Cardiac muscle cell (in vitro differentiated cells and primary cell): Measurements from ENCODE around the gene SP8. TPM values are rescaled to one million over a fixed set of nuclear protein-coding genes. Genes with fewer than 3 reads are reported as not detected.
"Not testable (repeated sequence)": the region's sequence is repeated elsewhere in the genome, so short reads cannot be mapped to it uniquely, and the experiment has no call there.

Experiments used
- DNase-seq, 2 donors: peaks; one replicate each; pipeline versions ENCODE4 v3.0.0 to v3.0.0-alpha.2; 2010 to 2017; ENCODE audit warnings: low read depth in 1 of 2, low spot score in 1 of 2
- H3K27ac ChIP-seq: fragments of 200-600 bp; sonication (generic); 2 replicates; pipeline ENCODE4 v1.5.1; 2016
- H3K27me3 ChIP-seq: fragments of 200-600 bp; sonication (generic); 2 replicates; pipeline ENCODE4 v1.6.0; 2016; ENCODE audit warnings: control low read depth
- H3K36me3 ChIP-seq: fragments of 200-600 bp; sonication (generic); 2 replicates; pipeline ENCODE4 v1.5.1; 2016; ENCODE audit warnings: control low read depth
- H3K4me1 ChIP-seq: fragments of 200-600 bp; sonication (generic); 2 replicates; pipeline ENCODE4 v1.8.1; 2017; ENCODE audit warnings: low read depth, mild to moderate bottlenecking, mixed run types
- H3K4me3 ChIP-seq: fragments of 200-600 bp; sonication (generic); 2 replicates; pipeline ENCODE4 v1.5.1; 2016; ENCODE audit warnings: mild to moderate bottlenecking
- H3K9me3 ChIP-seq: fragments of 200-600 bp; sonication (generic); 2 replicates; pipeline ENCODE4 v1.5.1; 2017; ENCODE audit warnings: low read depth, mild to moderate bottlenecking, control low read depth
- CTCF ChIP-seq: IDR thresholded peaks from 2 replicates; pipeline ENCODE4 v1.5.1; 2012; ENCODE audit warnings: low read depth, mild to moderate bottlenecking, low read length
- polyA plus RNA-seq: library from polyadenylated mRNA; unstranded; fragments of >200 nt; fragmentation: Nextera tagmentation; extraction: Ambion mirVana; gene quantifications from 2 replicates; pipeline ENCODE4 v1.2.1, GENCODE V29; 2016
- total RNA-seq: library from RNA; depleted of rRNA; stranded (reverse); fragments of >200 nt; gene quantifications from 2 replicates; pipeline ENCODE4 v1.2.3, GENCODE V29; 2016

Gene SP8
- total and polyA plus RNA-seq, 2 experiments from 2014 or later, result 0.42 TPM; not detected in 1

- Histone ChIP-seq H3K9me3 (no peaks in the 10 kb centered on the region), H3K27ac (no peak overlapping the region), H3K36me3 (no peaks in the 10 kb centered on the region), H3K27me3 (no peaks in the 10 kb centered on the region), H3K4me3 (no peak overlapping the region), H3K4me1 (no peaks in the 10 kb centered on the region)
- TF ChIP-seq CTCF, result no peak
- DNase-seq, result no peak
These were observed 42.3 kb upstream of the SP8 start for GRCh38 chr7:20828947-20829346.

DNA sequence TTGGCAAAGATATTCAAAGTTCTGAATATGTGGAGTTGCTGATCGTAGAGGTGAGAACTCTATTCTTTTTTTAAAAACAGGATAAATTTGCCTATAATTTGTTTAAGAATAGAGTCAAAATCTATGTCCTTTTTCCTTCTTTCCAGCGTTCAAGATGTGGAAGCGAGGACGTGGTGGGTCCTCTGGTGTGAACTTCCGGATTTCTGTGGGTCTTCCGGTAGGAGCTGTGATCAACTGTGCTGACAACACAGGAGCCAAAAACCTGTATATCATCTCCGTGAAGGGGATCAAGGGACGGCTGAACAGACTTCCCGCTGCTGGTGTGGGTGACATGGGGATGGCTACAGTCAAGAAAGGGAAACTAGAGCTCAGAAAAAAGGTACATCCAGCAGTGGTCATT, 40.5 kb upstream of the SP8 start:
- Histone ChIP-seq H3K27ac (no peak overlapping the region), H3K9me3 (no peaks in the 10 kb centered on the region), H3K4me3 (no peak overlapping the region), H3K27me3 (no peaks in the 10 kb centered on the region), H3K36me3 (no peaks in the 10 kb centered on the region), H3K4me1 (no peaks in the 10 kb centered on the region)
- TF ChIP-seq CTCF, result no peak
- DNase-seq, result no peak

GRCh38 chr7:20826243-20826642, 39.6 kb upstream of the SP8 start:
- Histone ChIP-seq H3K27ac (no peak overlapping the region), H3K4me1 (no peaks in the 10 kb centered on the region)
- no peak for TF ChIP-seq CTCF

GRCh38 chr7:20825555-20825954, 38.9 kb upstream of the SP8 start:
- H3K27ac ChIP-seq, result no peak overlapping the region
- H3K4me1 ChIP-seq, result no peaks in the 10 kb centered on the region
- H3K27me3 ChIP-seq, result no peaks in the 10 kb centered on the region
- TF ChIP-seq CTCF, result no peak
- no peak overlapping the region for H3K4me3 ChIP-seq
- no peaks in the 10 kb centered on the region for H3K9me3 ChIP-seq
- no peak for DNase-seq
- H3K36me3 ChIP-seq, result no peaks in the 10 kb centered on the region

More at GRCh38 chr7:20826243-20826642, 39.6 kb upstream of the SP8 start:
- H3K36me3 ChIP-seq, result no peaks in the 10 kb centered on the region
- H3K27me3 ChIP-seq, result no peaks in the 10 kb centered on the region
- H3K9me3 ChIP-seq, result no peaks in the 10 kb centered on the region
- no peak overlapping the region for H3K4me3 ChIP-seq
- DNase-seq, result no peak

DNA sequence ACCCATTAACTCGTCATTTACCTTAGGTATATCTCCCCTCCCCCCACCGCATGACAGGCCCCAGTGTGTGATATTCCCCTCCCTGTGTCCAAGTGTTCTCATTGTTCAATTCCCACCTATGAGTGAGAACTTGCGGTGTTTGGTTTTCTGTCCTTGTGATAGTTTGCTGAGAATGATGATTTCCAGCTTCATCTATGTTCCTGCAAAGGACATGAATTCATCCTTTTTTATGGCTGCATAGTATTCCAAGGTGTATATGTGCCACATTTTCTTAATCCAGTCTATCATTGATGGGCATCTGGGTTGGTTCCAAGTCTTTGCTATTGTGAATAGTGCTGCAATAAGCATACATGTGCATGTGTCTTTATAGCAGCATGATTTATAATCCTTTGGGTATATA, 34.7 kb upstream of the SP8 start:
- H3K27me3 ChIP-seq, DNase-seq, H3K4me1 ChIP-seq, H3K9me3 ChIP-seq, H3K27ac ChIP-seq, H3K36me3 ChIP-seq, H3K4me3 ChIP-seq: not testable (repeated sequence)

DNA sequence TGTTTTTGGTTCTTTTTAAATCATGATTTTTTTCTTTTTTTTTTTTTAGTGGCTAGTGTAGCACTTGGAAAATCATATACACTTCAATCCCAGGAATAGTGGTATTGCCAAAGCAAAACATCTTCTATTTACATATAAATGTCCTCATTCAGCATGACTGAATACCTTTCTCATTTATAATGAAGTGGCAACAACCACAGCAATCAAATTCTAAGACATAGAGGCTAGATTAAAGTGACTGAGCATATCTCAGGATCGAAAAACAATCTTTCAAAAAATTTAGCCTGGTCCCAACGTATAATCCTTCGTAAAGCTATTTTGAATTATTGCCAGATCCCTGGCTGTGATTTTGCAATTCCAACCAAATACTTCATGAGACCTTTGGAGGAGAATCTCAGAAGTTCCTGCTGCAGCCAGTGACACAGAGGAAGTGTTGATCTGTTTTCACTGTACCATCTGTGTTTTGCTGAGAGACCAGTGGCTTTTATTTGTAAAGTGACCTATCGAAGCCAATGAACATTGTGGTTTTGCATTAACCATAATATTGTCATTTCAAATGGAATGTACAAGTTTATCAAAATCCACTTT, 29.8 kb upstream of the SP8 start:
- TF ChIP-seq CTCF, result no peak
- no peaks in the 10 kb centered on the region for H3K36me3 ChIP-seq
- H3K9me3 ChIP-seq, result no peaks in the 10 kb centered on the region

More for the DNA sequence above, 29.8 kb upstream of the SP8 start:
- Histone ChIP-seq H3K27me3 (no peaks in the 10 kb centered on the region), H3K4me3 (no peak overlapping the region), H3K27ac (no peak overlapping the region), H3K4me1 (no peaks in the 10 kb centered on the region)
- DNase-seq, result no peak
